NCI-H1092 treated with DMSO at 0.1 percent for 48 hours (cell line): ENCODE data around the gene ANKS3.

ENCODE experiments used
- DNase-seq: peaks from one replicate; lab custom pipeline; 2025; lab: John Stamatoyannopoulos, UW

Gene ANKS3

DNA sequence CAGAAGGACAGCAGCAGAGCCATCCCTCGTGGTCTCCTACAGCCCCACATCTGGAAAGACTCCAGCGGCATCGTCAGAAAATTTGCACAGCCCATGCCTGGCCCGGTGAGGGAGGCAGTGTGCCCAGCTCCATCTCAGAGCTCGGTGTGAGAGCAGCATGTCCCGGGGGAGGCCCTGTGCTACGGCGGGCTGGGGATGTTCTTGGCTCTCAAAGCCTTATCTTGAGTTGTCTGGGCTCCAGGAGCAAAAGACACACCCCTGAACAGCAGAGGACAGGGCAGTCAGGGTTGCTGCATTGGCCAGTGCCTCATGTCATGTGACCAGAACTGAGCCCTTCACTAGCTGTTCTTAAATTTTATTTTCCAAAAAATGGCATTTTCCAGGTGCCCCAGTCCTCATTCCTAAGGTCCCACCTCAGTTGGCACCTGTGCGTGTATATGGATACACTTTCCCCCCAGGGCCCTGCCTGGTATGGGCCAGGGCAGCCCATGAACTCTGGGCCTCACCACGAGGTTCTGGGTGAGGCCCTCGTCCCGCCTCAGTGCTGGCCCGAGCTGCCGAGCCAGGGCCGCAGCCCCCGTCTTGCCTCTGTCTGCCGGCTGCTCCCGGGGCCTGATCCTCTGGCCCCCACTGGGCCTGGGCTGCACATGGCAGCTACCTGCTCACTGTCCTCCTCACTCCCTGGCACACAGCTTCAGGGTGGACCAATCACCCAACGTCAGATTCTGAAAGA lies 37.7 kb downstream of the ANKS3 start:
- DNase-seq = no peak

DNA sequence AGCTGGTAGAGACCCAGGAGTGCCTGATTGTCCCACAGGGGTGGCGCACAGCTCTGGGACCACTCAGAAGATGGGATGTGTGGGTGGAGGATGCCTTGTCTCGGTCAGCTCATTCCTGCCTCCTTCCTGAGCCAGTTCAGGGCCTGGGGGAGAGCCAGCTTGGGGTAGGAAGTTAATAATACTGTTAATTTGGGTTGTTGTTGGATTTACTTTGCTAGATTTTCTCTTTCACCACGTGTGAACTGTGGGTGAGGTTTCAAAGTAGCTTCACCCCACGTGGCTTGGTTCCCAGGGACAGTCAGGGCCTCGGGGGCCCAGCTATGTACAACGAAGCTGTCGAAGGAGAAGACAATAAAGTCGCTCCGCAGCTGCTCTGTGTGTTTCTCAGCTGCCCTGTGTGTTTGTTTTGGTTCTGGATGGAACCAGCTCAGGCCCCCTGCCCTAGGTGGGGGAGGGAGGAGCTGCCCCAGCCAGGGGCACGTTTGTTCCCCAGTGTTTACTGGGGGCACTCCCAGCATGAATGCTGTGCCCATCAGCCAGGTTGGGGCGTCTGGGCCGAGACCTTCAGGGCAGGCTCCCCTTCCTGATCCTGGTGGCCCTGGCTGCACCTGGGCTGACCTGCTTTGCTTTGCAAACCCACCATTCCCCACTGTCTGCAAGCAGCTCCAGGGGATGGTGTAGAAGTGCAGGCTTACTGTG lies 38.4 kb downstream of the ANKS3 start:
- DNase-seq = no peak

DNA sequence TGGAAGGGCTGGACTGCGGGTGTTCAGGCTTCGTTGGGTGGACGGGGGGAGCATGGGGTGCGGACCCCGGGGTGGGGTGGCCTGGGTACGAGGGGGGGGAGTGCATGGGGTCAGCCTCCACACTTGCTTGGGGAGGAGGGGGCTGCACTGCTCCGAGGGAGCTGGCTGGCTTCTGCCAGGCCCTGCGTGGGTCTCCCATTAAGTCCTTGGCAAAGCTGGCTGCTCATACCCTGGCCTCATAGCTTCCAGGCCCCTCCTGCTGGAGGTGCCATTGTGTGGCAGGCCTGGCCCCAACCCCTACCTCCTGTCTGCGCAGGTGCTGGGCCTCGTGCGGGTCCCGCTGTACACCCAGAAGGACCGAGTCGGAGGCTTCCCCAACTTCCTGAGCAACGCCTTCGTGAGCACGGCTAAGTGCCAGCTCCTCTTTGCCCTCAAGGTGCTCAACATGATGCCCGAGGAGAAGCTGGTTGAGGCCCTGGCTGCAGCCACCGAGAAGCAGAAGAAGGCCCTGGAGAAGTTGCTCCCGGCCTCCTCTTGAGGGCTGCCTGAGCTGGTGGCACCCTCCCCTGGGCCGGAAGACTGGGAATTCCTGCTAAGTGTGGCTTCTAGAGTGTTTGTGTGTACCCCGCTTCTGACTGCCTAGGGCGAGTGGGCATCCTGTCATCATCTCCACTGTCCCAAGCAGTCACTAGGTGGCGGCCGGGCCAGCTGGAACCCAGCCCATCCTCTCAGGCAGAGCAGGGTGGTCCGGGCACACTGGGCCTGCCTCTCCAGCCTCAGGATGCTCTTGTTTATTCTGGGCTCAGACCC lies 39.2 kb downstream of the ANKS3 start:
- no peak for DNase-seq

DNA sequence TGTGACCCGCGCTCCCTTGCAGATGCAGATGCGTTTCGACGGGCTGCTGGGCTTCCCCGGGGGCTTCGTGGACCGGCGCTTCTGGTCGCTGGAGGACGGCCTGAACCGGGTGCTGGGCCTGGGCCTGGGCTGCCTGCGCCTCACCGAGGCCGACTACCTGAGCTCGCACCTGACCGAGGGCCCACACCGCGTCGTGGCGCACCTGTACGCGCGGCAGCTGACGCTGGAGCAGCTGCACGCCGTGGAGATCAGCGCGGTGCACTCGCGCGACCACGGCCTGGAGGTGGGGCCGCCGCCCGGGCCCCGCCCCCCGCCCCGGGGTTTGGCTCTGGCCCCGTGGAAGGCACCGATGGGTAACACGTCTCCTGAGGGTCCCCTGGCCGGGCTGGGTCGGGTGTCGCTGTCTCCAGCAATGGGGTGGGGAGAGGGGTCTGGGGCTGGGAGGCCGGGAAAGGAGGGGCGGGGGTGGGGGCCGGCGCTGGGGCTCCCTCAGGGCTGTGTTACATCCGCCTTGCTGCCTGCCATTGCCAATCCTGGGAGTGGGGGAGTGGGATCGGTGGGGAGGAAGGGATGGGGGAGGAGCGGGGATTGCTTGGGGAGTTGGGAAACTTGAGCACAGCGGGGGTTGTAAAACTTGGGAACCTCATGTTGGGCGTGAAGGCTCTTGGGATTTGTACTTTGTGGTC lies 40.0 kb downstream of the ANKS3 start:
- DNase-seq = peak; percentile 34

DNA sequence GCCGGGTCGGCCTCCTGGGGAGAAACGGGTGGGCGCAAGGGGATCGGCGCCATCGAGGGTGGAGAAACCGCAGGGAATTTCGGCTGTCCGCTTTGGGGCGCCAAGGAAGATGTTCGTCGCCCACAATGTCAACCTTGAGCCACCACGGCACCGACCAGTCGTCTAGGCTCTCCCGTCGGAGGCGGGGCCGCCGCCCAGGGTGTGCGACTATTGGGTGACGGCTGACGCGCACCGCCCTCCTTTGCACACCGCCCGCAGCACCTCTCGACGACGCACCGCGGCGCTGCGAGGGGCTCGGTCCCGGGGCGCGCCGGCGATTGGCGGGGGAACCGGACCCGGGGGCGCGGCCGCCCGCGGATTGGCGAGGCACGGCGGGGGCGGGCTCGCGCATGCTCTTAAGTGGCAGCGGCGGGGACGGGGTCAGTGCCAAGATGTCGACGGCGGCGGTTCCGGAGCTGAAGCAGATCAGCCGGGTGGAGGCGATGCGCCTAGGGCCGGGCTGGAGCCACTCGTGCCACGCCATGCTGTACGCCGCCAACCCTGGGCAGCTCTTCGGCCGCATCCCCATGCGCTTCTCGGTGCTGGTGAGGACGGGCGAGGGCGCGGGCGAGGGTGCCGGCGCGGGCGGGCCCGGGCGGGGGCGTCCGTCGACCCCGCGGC lies 40.6 kb downstream of the ANKS3 start, which contains the start of gene NUDT16L1:
Gene NUDT16L1 (plus strand): TSS at position 267 of the 660 bp plus-strand sequence. CDS start 165 bp downstream, at position 432.
- peak; percentile 95 for DNase-seq

DNA sequence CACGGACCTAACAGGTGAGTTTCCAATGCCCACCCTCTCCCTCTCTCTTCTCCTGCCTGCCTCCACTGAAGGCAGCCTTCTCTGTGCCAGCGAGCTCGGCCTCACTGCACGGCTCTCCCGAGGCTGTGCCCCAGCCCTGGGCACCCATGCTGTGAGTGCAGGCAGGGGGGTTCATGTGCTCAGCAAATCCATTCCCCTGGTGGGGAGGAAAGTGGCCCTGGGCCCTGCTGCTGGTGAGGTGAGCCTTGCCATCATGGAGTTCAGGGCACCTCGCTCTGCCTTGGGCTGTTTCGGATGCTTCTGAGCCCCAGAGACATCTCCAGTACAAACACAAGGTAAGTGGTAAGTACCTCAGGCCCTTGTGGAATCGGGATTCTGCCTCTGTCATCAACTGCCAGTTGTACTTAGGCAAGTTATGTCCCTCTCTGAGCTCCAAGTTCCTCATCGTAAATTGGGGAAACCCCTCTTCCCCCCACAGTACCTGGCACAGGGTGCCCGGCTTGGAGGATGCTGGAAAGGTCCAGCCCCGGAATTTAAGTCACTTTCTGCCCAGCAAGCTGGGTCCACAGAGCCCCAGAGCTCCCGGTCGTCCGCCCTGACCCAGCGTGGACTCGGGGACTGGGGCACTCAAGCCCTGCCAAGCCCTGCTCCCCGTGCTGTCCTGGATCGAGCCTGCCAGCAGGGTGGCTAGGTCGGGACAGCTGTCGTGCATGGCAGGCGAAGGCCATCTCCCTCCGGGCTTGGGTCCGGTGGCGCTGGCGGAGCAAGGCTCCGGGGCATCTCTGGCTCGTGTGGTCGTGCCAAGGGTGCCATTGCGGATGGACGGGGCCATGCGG lies 41.4 kb downstream of the ANKS3 start:
- peak; percentile 21 for DNase-seq

DNA sequence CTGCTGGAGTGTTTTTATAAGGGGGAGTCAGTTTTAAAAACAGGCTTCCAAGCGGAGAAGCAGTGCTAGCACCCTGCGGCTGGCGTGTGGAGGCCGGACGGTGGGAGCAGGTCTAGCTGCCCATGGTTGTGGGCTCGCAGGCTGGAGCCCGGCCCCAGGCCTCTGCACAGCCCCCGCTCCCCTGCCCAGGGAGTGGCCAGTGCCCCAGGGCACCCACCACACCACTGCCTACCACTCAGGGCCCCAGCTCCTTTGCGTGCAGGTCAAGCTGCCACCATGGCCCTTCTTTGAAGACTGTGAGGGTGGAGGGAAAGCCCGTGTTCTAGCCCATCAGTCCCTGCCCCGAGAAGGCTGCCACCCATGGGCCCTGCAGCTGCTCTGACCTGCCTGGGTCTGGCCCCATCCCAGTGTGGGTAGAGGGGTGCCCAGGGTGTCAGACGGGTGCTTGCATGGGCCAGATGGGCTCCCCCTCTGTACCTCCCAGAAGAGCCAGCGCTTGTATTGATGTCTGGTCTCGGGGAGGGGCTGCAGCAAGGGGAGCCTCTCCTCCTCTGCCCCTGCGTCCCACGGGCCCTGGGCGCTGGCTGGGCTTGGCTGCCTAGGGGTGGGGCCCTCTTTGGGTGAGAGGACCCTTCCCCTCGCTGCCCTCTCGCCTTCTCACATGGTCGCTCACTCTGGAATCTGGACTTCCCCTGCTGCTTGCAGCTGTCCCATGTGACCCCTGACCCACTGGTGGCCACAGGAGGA lies 42.2 kb downstream of the ANKS3 start:
- DNase-seq = no peak

DNA sequence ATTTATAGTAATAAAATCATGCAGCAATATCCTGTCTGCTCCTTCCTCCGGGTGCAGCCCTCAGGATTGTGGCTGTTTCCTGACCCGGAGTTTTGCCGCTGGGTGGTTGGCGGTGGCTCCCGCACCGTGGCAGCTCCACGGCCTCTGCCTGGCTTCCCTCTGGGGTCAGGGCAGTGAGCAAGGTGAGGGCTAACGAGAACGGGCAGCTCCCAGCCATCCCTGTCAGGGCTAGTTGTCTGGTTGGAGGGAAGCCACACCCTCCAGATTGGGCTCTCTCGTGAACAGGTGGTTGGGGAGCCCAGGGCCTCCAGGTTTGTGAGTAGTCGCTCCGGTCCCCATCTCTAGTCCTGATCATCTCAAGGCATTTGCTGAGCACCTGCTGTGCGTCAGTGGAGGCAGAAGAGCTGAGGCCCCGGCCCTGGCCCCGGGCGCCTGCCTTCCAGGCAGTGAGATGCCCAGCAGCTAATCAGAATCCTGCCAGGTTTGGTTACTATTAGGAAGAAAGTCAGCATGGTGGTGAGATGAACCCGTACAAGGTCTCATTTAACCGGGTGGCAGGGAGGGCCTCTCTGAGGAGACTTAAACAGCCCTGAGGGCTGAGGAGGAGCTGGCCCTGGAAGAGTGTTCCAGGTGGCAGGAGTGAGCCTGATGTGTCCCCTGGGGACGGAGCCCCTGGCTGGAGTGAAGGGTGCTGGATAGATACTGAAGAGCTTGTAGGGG lies 43.0 kb downstream of the ANKS3 start:
- no peak for DNase-seq

DNA sequence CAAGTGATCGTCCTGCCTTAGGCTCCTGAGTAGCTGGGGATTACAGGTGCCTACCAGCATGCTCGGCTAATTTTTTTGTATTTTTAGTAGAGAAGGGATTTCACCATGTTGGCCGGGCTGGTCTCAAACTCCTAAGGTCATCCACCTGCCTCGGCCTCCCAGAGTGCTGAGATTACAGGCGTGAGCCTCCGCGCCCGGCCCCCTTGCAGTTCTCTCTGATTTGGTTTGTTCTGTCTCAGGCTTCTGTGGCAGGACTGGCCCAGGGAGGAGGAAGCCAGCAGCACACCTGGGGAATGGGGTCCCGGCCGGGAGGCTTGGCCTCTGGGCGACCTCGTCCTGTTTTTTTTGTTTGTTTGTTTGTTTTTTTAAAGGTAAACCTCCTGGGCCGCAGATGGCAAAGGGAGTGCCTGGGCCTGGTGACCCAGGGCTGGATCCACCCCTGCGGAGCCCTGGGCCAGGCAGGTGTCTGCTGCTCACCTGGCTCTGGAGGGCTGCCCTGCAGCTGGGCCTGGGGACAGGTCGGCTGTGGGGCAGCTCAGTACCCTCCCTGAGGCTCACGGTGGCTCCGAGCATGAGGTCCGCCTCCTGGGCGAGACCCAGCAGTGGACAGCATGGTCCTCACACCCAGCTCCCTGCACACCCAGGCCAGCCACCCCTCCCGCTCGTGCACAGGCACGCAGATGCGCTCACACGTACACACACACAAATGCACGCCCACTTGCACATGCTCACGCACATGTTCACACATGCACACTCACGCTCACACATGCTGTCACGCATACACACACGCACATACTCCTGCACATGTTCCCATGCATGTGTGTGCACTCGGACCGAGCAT lies 44.0 kb downstream of the ANKS3 start:
- DNase-seq = no peak

DNA sequence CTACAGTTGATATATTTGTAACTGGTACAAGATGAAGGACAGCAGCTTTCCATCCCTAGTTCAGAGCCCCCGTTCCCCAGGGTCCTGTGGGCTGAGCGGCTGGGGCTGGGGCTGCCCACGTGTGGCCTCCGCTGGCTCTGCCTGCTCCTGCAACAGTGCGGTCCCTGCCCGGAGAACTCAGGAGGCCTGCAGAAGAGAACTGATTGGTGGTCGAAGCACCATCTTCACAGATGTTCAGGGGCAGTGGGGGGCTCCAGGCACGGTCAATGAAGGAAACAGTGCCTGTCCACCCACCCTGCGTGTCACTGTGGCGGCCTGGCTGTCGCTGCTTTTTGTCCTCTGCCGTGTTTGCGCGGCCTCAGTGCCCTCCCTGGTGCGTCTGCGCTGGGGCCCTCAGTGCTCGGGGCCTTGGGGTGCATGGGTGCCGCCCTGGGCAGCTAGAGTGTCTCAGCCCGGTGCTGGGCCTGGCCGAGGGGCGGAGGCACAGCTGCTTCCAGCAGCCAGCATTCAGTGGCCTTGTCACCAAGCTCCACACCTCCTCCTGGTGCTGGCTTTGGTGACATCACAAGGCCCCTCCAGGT lies 44.9 kb downstream of the ANKS3 start:
- DNase-seq = no peak

DNA sequence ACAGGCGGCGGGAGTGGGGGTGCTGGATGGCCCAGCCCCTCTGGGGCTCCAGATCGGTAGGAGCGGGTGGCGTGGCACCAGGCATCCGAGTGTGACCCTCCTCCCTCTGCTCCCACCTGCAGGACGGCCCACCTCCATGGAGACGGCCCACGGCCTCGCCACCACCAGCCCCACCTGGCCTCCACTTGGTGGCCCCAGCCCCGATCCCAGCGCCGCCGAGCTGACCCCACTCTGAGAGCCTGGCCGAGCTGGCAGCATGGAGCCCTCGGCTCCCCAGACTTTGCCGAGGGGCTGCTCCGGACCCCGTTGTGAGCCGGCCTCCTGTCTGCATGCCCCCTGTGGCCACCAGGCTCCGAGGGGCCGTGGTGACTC lies 45.4 kb downstream of the ANKS3 start:
- DNase-seq = no peak

DNA sequence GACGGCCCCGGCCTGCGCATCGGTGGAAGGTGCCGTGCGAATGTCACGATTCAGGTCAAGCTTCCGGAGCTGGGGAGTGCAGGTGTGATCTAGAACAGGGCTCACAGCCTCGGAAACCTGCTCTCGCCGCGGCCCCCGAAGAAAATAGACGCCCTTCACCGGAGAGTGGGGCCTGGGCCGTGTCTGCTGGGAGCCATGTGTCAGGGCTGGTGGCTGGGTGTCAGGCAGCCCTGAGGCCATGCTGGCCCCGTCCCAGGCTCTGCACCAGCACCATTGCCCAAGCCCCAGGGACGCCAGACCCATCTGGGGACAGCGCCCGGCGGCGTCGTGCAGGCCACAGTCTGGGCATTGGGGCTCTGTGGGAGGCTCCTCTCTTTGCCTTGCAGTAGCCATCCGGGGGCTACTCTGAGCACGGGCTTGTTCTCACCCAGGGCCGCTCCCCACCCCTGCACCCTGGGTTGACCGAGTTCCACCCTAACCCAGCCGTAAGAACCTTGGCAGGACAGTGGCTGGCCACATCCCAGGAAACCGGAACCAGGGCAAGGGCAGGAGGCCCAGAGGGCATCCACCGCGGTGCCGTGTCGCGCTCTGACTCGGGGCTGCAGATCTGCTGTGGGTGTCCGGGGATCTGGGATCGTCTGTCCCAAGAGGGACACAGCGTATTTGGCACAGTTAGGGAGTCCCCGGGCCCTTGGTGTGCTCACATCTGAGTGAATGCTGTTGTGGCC lies 46.0 kb downstream of the ANKS3 start:
- DNase-seq = no peak

DNA sequence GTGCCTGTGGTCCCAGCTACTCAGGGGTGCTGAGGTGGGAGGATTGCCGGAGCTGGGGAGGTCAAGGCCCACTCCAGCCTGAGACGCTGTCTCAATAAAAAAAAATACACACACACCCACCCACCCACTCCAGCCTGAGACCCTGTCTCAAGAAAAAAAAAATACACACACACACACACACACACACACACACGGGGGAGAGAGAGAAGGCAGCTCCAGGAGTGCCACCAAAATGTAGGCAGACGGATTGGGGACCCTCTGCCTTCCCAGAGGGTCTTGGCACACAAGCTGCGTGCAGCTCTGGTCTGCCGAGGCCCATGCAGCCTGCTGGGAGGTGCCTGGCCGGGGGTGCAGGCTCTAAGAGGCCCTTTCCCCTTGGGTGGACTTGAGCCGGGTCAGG lies 46.7 kb downstream of the ANKS3 start:
- DNase-seq = no peak

DNA sequence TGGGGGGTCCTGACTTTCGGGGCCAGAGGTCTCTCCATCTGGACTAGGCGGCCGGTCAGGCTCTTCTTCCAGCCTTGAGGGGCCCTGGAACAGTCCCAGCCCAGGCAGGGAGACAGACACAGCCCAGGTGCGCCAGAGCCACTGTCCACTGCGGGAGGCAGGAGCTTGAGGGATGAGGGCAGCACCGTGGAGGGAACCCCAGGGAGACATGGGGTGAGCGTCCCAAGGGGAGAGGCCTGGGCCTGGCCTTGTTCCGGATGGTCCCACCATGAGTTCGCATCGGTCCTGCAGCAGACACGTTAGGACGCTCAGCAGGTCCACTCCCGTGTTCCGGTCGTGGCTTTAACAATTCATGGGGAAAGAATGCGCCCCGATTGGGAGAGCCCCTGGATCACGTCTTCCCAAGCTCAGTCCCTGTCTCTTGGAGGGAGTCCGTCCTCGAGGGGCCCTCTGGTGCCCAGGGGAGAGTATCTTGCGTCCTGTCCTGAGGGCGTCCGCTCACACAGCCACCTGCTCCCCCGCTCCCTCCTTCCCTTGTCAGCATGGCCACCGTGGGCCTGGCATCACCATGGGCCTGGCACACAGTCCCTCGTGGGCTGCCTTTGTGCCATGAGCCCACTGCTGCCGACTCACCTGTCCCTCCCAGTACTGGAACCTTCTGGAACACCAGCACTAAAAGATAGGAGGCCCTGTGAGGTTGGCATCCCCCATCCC lies 47.4 kb downstream of the ANKS3 start:
- no peak for DNase-seq

DNA sequence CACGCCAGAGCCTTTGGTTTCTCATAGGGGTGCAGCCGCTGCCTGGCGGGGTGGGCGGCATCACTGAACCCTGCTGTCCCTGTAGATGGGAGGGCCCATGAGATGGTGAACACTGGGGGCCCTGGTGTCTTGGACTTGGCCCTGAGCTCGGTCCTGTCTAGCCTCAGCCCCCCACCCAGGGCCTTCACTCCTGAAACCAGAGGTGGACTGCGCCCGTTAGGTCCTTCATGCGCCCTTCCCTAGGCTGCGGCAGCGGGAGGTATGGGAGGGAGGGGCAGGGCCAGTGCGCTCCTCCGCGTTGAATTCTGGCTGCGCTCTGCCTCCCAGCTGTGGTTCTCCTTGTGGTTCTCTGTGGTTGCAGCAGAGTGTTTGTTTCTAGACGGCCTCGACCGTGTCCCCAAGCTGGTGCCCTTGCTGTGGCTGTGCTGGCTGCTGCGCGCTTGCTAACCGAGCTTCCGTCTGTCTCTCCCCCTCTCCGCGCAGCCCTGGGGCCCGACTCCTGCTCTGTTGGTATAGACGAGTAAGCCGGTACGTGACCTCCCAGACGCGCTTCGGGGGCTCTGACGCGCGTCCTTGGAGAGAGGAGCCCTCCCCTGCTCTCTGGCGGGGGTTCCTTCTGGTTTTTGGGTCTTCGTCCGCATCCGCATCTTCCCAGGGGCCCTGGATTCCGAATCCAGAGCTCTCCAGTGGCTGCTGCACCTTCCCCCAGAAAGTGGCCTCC lies 48.1 kb downstream of the ANKS3 start:
- DNase-seq = no peak

DNA sequence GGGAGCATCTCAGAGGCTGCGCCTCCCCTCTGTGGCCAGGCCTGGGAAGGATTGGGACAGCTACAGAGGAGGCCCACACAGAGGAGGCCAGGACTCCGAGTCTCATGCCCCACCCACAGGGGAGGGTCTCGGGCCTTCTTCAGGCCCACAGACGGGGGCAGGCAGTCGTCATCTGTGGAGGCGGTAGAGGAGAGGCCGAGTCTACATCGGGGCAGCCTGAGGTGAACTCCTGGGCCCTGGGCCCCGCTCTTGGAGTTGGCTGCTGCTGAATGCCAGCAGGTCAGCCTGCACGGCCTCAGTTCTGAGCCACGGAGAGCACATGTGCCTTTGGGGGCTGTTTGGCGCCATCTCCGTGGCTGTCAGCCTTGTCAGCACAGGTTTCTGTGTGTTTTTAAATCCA lies 48.8 kb downstream of the ANKS3 start:
- no peak for DNase-seq
